GM18868 (cell line): ENCODE measurements around the gene PSD2.

Experiments used
- ATAC-seq: cut with Tn5 transposase; IDR thresholded peaks from one replicate; pipeline ENCODE4 v1.9.1; 2021; ENCODE audit warnings: mild to moderate bottlenecking, moderate library complexity; ENCODE audit not compliant: unreplicated experiment

Gene PSD2

DNA sequence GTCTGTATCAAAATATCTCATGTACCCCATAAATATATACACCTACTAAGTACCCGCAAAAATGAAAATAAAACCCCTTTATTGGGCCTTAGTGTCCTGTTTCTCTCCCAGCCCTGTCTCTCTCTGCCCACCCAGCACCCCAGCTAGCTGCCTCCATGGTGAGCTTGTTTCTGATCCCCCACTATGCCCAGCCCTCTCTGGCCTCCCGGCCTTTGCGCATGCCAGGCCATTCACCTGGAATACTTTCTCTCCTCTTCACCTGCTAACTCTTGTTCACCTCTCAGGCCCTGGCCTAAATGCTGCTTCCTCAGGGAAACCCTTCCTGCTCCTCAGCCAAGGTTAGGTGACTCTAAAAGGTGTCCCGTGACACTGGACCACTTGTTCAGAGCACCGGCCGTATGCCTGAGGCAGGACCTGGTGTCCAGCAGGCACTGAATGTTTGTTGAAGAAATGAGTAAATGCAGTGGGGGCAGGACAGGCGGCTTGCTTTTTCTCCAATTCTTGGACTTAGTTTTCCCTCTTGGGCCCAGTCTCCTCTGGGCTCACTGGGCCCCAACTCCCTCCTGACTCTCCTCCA lies 58.5 kb downstream of the PSD2 start:
- ATAC-seq: no peak

DNA sequence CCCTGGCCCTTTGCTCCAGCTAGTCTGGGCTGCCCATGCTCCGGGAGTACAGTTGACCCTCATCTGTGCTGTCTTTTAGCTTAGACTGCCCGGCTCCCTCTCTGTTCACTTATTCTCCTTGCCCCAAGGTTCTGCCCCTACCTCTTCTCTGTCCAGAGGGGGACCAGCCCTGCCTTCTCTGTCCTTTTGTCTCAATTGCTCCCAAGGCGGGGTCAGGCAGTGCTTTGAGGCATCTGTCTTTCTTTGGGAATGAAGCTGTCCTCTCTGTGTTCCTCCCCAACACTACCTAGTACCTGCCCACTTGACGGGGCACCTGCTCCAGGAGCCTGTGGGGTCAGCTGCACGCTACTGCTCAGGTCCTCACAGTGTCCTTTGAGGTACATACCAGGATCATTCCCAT lies 59.3 kb downstream of the PSD2 start:
- no peak for ATAC-seq

- ATAC-seq: no peak
Measured at GRCh38 chr5:139855451-139855850, 59.8 kb downstream of the PSD2 start.

DNA sequence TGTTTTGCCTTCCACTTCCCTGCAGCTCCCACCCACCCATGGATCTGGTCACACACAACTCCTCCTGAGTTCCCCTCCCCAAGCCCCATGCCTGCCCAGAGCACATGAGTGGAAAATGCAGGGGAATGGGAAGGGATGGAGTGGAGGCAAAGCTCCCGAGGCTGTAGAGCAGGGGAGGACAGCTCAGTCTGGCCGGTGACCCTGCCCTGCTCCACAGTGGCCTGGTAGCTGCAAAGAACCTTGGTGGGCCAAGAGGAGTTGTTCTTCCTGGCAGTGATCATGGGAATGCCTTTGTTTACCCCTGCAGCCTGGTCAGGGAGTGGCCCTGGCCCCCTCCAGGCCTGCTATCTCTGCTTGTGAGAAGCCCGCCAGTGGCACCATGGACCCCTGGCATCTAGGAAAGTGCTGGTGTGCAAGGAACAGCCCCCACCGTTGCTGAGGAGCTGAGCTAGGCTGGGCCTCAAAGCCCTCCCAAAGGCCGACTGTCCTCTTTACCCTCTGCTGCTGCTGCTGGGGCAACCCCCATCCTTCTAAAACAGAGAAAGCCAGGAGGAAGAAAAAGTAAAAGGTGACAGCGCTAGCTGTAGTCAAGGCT lies 60.4 kb downstream of the PSD2 start:
- no peak for ATAC-seq

GRCh38 chr5:139856714-139857113 lies 61.1 kb downstream of the PSD2 start:
- no peak for ATAC-seq

DNA sequence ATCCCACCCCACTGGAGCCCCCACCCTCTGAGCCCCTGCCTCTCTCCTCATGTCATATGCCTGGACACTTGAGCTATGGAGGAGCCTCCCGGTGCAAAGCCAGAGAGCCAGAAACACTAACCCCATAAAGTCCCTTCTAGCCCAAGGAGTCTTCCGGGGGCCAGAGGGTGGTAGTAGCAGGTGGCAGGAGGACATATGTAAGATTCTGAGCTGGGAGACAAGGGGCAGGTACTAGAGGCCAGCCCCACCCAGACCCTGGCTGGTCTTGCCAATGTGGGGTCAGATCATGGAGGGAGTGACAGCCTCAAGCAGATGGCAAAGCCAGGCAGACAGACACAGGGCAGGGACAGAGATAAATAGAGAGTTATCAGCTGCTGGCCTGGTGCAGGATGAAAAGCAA lies 63.4 kb downstream of the PSD2 start:
- no peak for ATAC-seq

DNA sequence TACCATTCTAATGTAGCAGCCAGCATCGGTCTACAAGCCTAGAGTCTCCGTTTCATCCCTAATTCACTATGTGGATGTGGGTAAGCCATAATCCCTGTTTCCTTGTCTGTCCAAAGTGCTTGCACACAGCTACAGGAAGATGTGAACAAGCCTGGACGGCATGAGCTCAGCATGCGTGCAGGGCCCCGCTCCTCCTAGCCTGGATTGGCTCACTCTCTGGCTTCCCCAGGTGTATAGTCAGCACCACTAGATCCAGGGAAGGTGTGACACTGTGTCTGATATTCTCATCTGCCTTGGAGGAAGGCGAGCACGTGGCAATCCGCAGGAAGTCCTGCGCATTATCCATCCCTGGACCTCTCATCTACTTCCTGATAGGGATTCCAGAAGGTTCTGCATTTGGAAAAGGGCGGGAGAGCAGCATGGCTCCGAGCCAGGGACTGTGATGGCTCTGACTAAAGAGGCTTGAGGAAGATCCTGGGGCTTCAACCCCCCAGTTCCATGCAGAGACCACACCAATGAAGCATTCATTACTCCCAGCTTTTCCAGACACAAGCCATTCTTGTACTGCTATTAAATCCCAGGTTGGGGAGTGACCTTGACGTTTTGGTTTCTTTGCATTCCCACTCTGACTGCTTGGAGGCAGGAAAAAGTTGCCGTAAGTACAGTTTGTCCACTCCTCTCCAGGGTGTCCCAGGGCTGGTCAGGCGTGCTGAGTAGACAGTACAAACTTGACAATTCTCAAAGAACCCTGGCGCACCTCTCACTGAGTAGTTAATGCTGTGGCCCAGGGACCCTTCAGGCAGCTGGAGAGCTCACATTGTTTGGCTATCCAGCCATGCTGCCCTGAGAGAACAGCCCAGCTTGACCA lies 65.6 kb downstream of the PSD2 start:
- ATAC-seq: no peak

DNA sequence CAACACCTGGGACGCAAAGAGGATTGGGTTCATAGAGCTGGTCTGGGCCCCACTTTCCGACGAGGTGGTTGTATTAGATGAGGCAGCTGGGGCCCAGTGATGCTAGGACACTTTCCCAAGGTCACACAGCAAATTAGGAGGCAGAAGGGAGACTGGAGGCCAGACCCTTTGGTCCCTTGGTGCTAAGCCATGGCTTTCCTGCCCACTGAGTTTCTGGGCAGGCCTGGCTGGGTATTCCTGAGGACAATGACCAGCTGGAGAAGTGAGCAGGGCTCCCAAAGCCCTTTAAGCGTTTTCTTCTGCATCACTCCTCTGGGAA lies 66.2 kb downstream of the PSD2 start:
- no peak for ATAC-seq

GRCh38 chr5:139862313-139862712 lies 66.7 kb downstream of the PSD2 start:
- ATAC-seq: no peak

DNA sequence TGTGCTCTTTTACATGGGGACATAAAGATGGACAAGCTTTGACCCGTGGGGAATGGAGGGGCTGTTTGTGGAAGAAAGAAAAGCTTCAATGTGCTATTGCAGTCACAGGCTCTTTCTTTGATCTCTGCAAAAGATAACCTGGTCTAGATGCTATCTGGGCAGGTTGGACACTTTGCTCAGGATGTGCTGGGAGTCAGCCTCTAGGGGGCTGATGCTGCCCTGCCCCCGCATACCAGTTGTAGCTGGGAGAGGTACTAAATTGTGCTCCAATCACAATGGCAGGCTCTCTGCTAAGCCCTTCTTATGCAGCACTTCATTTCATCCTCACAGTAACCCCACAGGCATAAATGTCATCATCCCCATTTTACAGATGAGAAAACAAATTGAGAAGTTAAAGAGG lies 67.2 kb downstream of the PSD2 start:
- ATAC-seq: no peak

GRCh38 chr5:139863361-139863760 lies 67.8 kb downstream of the PSD2 start:
- ATAC-seq: no peak

- ATAC-seq: no peak
Measured at GRCh38 chr5:139863855-139864558, 68.4 kb downstream of the PSD2 start.

DNA sequence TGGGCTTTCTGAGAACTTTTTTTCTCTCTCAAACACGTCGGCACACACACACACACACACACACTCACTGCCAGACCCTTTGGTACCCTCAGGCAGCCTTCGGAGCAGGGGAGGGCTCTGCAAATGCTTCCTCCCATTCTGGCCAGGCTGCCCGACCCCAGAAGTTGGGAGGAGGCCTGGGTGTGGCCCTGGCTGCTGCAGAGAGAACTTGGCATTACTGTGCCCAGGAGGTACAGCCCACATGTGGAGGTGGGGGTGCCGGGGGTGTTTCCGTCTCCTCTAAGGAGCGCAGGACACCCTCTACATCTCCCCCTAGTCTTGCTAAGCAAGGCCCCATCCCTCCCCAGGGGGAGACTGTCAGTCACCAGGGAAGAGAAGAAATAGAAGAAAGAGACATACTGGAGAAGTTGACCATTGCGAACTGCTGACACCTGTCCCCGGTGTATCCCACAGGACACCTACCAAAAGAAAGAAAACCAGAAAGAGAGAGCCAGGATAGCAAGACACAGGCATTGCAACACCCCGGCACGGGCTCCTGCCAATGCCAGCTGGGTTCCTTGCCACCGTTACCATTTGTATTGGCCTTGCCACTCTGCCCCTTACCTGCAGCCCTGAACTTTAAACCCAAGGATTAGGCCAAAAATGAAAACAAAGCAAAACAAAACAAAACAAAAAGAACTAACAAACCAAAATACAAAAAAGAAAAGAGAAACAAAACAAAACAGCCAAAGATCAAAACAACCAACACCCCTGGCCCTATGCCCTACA lies 69.3 kb downstream of the PSD2 start:
- ATAC-seq: no peak

GRCh38 chr5:139867109-139867508 lies 71.5 kb downstream of the PSD2 start:
- no peak for ATAC-seq

- no peak for ATAC-seq
Measured at GRCh38 chr5:139867581-139867980, 72.0 kb downstream of the PSD2 start.

DNA sequence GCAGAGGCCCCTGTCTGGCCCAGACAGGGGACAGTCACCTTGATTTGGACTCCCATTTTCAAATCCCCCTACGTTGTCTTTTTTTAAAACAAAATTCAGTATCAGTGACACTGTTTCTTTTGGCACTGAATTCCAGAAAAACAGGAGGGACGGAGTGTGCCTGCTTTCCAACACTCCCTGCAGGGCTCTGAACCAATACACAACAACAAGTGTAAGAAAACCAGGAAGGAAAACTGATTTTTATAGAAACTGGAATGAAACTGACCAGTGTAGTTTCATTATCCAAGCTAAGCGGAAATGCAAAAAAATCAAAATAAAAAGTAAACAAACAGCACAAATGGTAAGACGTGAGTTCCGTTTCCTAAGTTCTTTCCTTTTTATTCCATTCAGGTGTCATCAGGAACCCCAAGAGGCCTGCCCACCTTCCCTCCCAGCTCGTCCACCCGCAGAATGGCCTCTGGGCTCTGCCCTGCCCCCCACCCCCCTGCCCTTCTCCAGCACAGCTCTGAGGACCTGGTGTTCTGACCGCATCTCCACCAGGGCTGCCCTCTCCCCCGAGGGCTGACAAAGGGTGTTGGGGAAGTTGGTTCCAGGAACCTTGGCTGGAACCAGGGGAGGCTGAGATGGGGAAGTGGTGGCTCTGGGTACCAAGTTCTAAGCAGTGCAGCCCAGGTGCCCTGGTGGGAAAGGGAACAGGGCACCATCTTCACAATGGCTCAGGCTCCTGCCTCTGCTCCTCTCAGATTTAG lies 73.6 kb downstream of the PSD2 start:
- no peak for ATAC-seq

DNA sequence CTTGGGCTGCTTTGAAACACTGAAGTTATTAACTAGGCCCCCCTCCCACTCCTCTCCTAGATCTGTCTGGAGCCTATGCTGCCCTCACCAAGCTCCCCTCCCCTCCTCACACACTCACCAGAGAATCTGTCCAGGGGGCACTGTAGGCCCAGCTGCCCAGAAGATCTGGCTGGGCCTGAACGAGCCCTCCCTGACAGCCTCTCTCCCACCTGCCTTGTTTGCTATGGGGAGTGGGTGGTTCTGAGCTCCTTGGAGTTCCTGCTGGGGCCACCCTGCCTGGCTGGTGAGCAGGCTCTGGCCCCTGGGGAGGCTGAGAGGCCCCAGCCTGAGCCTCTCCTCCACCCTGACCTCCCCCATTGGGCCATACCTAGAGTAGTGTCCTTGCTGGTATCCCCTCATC lies 75.1 kb downstream of the PSD2 start:
- ATAC-seq: no peak

DNA sequence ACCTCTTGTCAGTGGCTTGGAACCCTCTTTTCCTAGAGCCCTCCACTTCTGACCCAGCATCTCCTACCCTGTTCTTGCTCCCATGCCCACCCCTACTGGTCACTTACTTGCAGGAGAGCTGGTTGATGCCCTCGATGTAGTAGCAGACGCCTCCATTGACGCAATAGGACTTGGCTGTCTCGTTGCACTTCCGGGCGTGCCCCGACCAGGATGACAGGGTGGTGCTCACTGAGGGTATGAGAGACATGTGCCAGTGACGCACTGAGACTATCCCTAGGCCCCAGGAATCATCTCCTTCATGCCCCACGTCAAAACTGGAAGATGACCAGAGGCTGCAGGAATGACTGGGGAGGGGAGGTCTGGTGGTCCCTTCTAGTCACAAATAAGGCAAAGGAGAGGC lies 76.0 kb downstream of the PSD2 start:
- no peak for ATAC-seq

- no peak for ATAC-seq
Measured at GRCh38 chr5:139872052-139872766, 76.6 kb downstream of the PSD2 start.
